K562 (cell line): ENCODE results near the gene RHO. TPM values are rescaled to one million over a fixed set of nuclear protein-coding genes. Genes with fewer than 3 reads are reported as not detected.

Experiments
- ATAC-seq: fragments of 200-7000 bp; cut with Tn5 transposase; 3 replicates; pipeline ENCODE4 v1.9.1; 2020; ENCODE audit warnings: moderate library complexity
- BruUV-seq: library from RNA; stranded (reverse); fragments of 400-500 nt; replicated peaks from 2 replicates; lab custom pipeline; 2021; lab: Mats Ljungman, UMichigan
- CTCF ChIA-PET: fragments of 300-600 bp; formaldehyde crosslinking; extraction: SDS; loops from one replicate; lab custom pipeline; 2021; ENCODE audit warnings: low intra/inter-chr PET ratio; lab: Yijun Ruan, JAX
- POLR2A ChIA-PET: fragments of 300-600, 350-650 bp; sonication (Branson Sonifier 250); formaldehyde crosslinking; extraction: SDS; loops from one replicate; lab custom pipeline; 2021; ENCODE audit warnings: antibody characterized with exemption, inconsistent platforms; lab: Yijun Ruan, JAX
- DNase-seq, 4 experiments: peaks; one replicate each; pipeline versions ENCODE4 v3.0.0 to v3.0.0-alpha.2; 2011 to 2018; ENCODE audit warnings: low spot score in 3 of 4, mixed read lengths in 3 of 4; ENCODE audit errors: extremely low read depth in 1 of 4
- FAIRE-seq: peaks from 2 replicates; lab custom pipeline; 2011; peaks lifted over from hg19 to GRCh38; lab: Jason Lieb, UNC
- H2AFZ ChIP-seq: 2 replicates; pipeline ENCODE4 v1.6.0; 2011; ENCODE audit warnings: low read depth, low read length, control low read depth, inconsistent platforms
- H3K27ac ChIP-seq: fragments of 200-600 bp; 3 replicates; pipeline ENCODE4 v1.8.0; 2011; ENCODE audit warnings: low read depth, mild to moderate bottlenecking, control low read depth, inconsistent platforms, low read length, moderate library complexity, mixed read lengths; ENCODE audit errors: extremely low read depth
- H3K27me3 ChIP-seq, 2 experiments: fragments of 300-600 bp in 1 of 2; 2 replicates in 1 of 2; 3 replicates in 1 of 2; pipeline versions ENCODE4 v1.6.0 to v1.8.0; 2011; ENCODE audit warnings: inconsistent platforms in 2 of 2, low read length in 2 of 2, mild to moderate bottlenecking in 1 of 2, mixed read lengths in 1 of 2, moderate library complexity in 1 of 2; ENCODE audit not compliant: control insufficient read depth in 2 of 2, insufficient read depth in 2 of 2
- H3K36me3 ChIP-seq: fragments of 300-600 bp; 3 replicates; pipeline ENCODE4 v1.8.0; 2011; ENCODE audit warnings: mild to moderate bottlenecking, low read length, inconsistent platforms; ENCODE audit not compliant: control insufficient read depth, insufficient read depth
- H3K4me1 ChIP-seq, 2 experiments: fragments of 200-600 bp in 1 of 2; replicated peaks in 1 of 2; 2 replicates in 1 of 2; 3 replicates in 1 of 2; pipeline versions ENCODE4 v1.5.1 to v1.8.0; 2011; ENCODE audit warnings: inconsistent platforms in 2 of 2, low read length in 2 of 2, mild to moderate bottlenecking in 1 of 2, mixed read lengths in 1 of 2, moderate library complexity in 1 of 2; ENCODE audit not compliant: control insufficient read depth in 2 of 2, insufficient read depth in 2 of 2
- H3K4me2 ChIP-seq: 2 replicates; pipeline ENCODE4 v1.6.1; 2011; ENCODE audit warnings: low read length, control low read depth, inconsistent platforms, mixed read lengths; ENCODE audit not compliant: insufficient read depth
- H3K4me3 ChIP-seq: fragments of 200-600 bp; sonication (generic), shearing (Covaris generic); 2 replicates; pipeline ENCODE4 v1.5.1; 2016; ENCODE audit warnings: control low read depth, inconsistent platforms
- H3K79me2 ChIP-seq: fragments of 200-600 bp; 3 replicates; pipeline ENCODE4 v1.8.0; 2011; ENCODE audit warnings: low read length, inconsistent platforms; ENCODE audit not compliant: control insufficient read depth, insufficient read depth
- H3K9ac ChIP-seq, 2 experiments: 2 replicates each; pipeline versions ENCODE4 v1.6.0 to v1.6.1; 2011; ENCODE audit warnings: low read depth in 2 of 2, low read length in 2 of 2, control low read depth in 1 of 2, inconsistent platforms in 1 of 2, mild to moderate bottlenecking in 1 of 2, mixed read lengths in 1 of 2; ENCODE audit not compliant: insufficient read depth in 1 of 2
- H3K9me1 ChIP-seq: one replicate; pipeline ENCODE4 v1.6.0; 2011; ENCODE audit warnings: inconsistent platforms, mild to moderate bottlenecking, low read length, moderate library complexity; ENCODE audit not compliant: control insufficient read depth, insufficient read depth
- H3K9me3 ChIP-seq: replicated peaks from 2 replicates; pipeline ENCODE4 v1.5.1; 2011; ENCODE audit warnings: low read depth, low read length, inconsistent platforms; ENCODE audit not compliant: control insufficient read depth, insufficient read depth
- H4K20me1 ChIP-seq: replicated peaks from 2 replicates; pipeline ENCODE4 v1.6.1; 2011; ENCODE audit warnings: low read length, inconsistent platforms, mixed read lengths; ENCODE audit not compliant: control insufficient read depth, insufficient read depth
- NFE2 ChIP-seq: IDR thresholded peaks from 2 replicates; pipeline ENCODE4 v1.6.1; 2014; ENCODE audit warnings: antibody characterized with exemption, low read depth
- SAP30 ChIP-seq: fragments of 200-600 bp; sonication (generic); IDR thresholded peaks from 2 replicates; pipeline ENCODE4 v1.6.1; 2012; ENCODE audit warnings: borderline replicate concordance, low read depth, mild to moderate bottlenecking, moderate library complexity, low read length, control low read depth, inconsistent platforms; ENCODE audit not compliant: insufficient read depth, poor library complexity, severe bottlenecking
- SIN3A ChIP-seq, 2 experiments: fragments of 150-350 bp in 1 of 2; IDR thresholded peaks; 2 replicates each; pipeline ENCODE4 v1.6.1; 2011 to 2016; ENCODE audit warnings: borderline replicate concordance in 2 of 2, low read depth in 2 of 2, low read length in 2 of 2, mild to moderate bottlenecking in 2 of 2, moderate library complexity in 2 of 2; ENCODE audit not compliant: control insufficient read depth in 1 of 2
- SMARCE1 ChIP-seq: fragments of 450-650 bp; IDR thresholded peaks from 2 replicates; pipeline ENCODE4 v1.7.1; 2016; ENCODE audit warnings: mild to moderate bottlenecking
- ZC3H4 ChIP-seq: sonication (generic); formaldehyde crosslinking; IDR thresholded peaks from 2 replicates; pipeline ENCODE4 v1.9.0; 2021; ENCODE audit warnings: missing genetic modification reagents, borderline replicate concordance
- ZNF764 ChIP-seq: fragments of 250-450 bp; sonication (Bioruptor Pico); IDR thresholded peaks from 2 replicates; pipeline ENCODE4 v1.4.0; 2020; ENCODE audit warnings: low read depth, mild to moderate bottlenecking, moderate library complexity
- ZSCAN29 ChIP-seq: fragments of 450-650 bp; IDR thresholded peaks from 2 replicates; pipeline ENCODE4 v1.6.1; 2017
- WGBS: fragments of 100-300 bp; shearing (Covaris generic); methylation state at CpG from one replicate; pipeline ENCODE4 v1.1.6; 2016; ENCODE audit warnings: low coverage, mixed read lengths; ENCODE audit not compliant: insufficient coverage; ENCODE audit errors: missing lambda C conversion rate; 5-methylcytosine and 5-hydroxymethylcytosine counted together
- in situ Hi-C: fragments of 300-500 bp; cut with MboI; formaldehyde crosslinking; loops from 4 replicates; pipeline ENCODE4 v1.15.0; 2018; ENCODE audit warnings: inconsistent platforms, mixed read lengths
- intact Hi-C: fragments of 100-400 bp; cut with micrococcal nuclease; formaldehyde crosslinking; loops from 2 replicates; pipeline ENCODE4 v1.14.2; 2022
- polyA plus RNA-seq, 8 experiments: library from polyadenylated mRNA; depleted of rRNA in 4 of 8; stranded (reverse) in 5 of 8; unstranded in 3 of 8; fragments of >200 nt; fragmentation: Nextera tagmentation in 2 of 8; fragmentation: Illumina TruSeq in 1 of 8; extraction: Ambion mirVana in 2 of 8; extraction: Trizol in 1 of 8; gene quantifications; 2 replicates each; pipeline versions ENCODE4 v1.2.1 to v1.2.3, GENCODE V29; 2011 to 2014; ENCODE audit warnings: inconsistent platforms in 1 of 8, missing spikeins in 1 of 8
- total RNA-seq, 7 experiments: library from RNA; depleted of rRNA in 6 of 7; stranded (reverse); fragments of >200 nt in 6 of 7; fragmentation: Illumina TruSeq in 2 of 7; extraction: Trizol in 2 of 7; gene quantifications; 2 replicates each; pipeline versions ENCODE4 v1.2.1 to v1.2.3, GENCODE V29; 2011 to 2021; ENCODE audit warnings: low replicate concordance in 1 of 7
- TF ChIP-seq, protein P1 (sequence below): sonication (generic); formaldehyde crosslinking; IDR thresholded peaks from 2 replicates; pipeline ENCODE4 v1.8.1; 2023; ENCODE audit warnings: mild to moderate bottlenecking, missing genetic modification reagents, moderate library complexity
- TF ChIP-seq, protein P2 (sequence below): sonication (generic); formaldehyde crosslinking; IDR thresholded peaks from 2 replicates; pipeline ENCODE4 v1.8.1; 2022; ENCODE audit warnings: missing genetic modification reagents
- TF ChIP-seq, protein P3 (sequence below): fragments of 150-350 bp; conservative IDR thresholded peaks from 2 replicates; pipeline ENCODE4 v1.6.1; 2014; ENCODE audit warnings: low read length
- TF ChIP-seq, protein P4 (sequence below): sonication (generic); formaldehyde crosslinking; IDR thresholded peaks from 2 replicates; pipeline ENCODE4 v1.8.0; 2022; ENCODE audit warnings: missing genetic modification reagents, mild to moderate bottlenecking, moderate library complexity, borderline replicate concordance

RHO gene
- total and polyA plus RNA-seq, 9 of the 15 experiments (the other 6 are each of a cell fraction or from before 2014, with no cell fraction given) = not detected

DNA sequence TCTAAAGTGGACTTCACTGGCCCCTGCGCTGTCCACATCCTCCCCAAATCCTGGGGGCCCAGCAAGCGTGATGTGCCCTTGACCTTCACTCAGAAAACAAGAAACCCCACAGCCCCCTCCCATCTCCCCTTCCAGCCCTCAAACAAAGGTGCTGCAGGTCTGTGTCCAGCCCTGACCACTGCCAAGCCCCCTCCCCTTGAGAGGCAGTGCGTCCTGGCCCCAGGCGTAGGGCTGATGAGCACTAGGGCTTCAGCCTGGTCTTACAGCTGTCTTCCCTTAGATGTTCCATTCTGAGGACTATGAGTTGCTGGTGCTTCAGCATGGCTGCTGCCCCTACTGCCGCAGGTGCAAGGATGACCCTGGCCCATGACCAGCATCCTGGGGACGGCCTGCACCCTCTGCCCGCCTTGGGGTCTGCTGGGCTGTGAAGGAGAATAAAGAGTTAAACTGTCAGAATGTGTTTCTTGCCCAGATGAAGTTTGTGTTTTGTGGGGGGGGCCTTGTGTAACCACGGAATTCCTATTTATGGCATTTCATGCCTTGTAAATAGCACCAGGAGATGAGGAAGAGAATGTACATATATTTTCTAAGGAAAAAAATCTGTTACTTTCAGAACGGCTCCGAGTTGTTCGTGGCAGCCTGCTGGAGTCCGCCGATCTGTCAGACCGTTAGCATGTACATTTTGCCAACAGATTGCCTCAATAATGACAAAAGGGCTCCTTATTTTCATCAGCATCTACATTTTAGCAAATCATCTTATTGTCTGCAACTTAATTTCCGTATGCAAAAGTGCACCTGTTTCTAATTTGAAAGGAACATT lies 8.3 kb upstream of the RHO start (continued):
- no peak for TF ChIP-seq ZC3H4 (CRISPR knock-in tag)
- TF ChIP-seq, protein P1, sequence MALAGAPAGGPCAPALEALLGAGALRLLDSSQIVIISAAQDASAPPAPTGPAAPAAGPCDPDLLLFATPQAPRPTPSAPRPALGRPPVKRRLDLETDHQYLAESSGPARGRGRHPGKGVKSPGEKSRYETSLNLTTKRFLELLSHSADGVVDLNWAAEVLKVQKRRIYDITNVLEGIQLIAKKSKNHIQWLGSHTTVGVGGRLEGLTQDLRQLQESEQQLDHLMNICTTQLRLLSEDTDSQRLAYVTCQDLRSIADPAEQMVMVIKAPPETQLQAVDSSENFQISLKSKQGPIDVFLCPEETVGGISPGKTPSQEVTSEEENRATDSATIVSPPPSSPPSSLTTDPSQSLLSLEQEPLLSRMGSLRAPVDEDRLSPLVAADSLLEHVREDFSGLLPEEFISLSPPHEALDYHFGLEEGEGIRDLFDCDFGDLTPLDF = no peak
- TF ChIP-seq, protein P2, sequence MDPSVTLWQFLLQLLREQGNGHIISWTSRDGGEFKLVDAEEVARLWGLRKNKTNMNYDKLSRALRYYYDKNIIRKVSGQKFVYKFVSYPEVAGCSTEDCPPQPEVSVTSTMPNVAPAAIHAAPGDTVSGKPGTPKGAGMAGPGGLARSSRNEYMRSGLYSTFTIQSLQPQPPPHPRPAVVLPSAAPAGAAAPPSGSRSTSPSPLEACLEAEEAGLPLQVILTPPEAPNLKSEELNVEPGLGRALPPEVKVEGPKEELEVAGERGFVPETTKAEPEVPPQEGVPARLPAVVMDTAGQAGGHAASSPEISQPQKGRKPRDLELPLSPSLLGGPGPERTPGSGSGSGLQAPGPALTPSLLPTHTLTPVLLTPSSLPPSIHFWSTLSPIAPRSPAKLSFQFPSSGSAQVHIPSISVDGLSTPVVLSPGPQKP (CRISPR knock-in tag) = no peak

DNA sequence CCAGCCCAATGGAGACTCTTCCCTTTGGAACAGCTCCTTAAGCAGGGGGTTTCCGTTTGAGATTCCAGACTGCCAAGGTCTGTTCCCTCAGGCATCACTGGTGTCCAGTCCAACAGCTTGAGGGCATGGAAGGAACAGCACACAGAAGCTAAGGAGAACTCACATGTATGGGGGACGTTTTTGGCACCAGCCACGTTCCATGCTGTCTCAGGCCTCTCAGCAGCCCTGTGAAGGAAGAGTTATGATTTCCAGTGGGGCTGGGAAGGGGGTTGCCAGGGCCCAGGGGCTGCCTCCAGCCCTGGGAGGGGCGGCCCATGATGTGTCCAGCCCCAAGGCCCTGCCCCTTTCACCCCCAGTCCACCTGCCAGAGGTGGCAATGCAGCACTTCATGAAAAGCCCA lies 7.5 kb upstream of the RHO start:
- no peak for DNase-seq
- POLR2A ChIA-PET = no interaction called here
- CTCF ChIA-PET = no interaction called here
- H3K9me3 ChIP-seq = no peaks in the 10 kb centered on the region
- H3K4me3 ChIP-seq = no peak overlapping the region
- H3K27ac ChIP-seq = no peak overlapping the region
- H3K4me1 ChIP-seq = no peaks in the 10 kb centered on the region
- no peaks in the 10 kb centered on the region for H3K36me3 ChIP-seq
- BruUV-seq = no TSS peak
- no peak for ATAC-seq
- whole genome bisulfite sequencing = 3% methylated on average over 4 of the region's 4 CpGs
- H4K20me1 ChIP-seq = no peaks in the 10 kb centered on the region
- no peaks in the 10 kb centered on the region for H3K9me1 ChIP-seq
- no peak overlapping the region for H3K4me2 ChIP-seq
- no peak overlapping the region for H2AFZ ChIP-seq
- no peaks in the 10 kb centered on the region for H3K79me2 ChIP-seq
- peaks cover 0 to 23% of the 10 kb centered on the region in 2 experiments; a peak in 2 of 5 replicates for H3K27me3 ChIP-seq
- in situ Hi-C loops = no loop called here
- no peak for FAIRE-seq
- H3K9ac ChIP-seq = no peak overlapping the region
- intact Hi-C loops = no loop called here
- TF ChIP-seq, protein P3, sequence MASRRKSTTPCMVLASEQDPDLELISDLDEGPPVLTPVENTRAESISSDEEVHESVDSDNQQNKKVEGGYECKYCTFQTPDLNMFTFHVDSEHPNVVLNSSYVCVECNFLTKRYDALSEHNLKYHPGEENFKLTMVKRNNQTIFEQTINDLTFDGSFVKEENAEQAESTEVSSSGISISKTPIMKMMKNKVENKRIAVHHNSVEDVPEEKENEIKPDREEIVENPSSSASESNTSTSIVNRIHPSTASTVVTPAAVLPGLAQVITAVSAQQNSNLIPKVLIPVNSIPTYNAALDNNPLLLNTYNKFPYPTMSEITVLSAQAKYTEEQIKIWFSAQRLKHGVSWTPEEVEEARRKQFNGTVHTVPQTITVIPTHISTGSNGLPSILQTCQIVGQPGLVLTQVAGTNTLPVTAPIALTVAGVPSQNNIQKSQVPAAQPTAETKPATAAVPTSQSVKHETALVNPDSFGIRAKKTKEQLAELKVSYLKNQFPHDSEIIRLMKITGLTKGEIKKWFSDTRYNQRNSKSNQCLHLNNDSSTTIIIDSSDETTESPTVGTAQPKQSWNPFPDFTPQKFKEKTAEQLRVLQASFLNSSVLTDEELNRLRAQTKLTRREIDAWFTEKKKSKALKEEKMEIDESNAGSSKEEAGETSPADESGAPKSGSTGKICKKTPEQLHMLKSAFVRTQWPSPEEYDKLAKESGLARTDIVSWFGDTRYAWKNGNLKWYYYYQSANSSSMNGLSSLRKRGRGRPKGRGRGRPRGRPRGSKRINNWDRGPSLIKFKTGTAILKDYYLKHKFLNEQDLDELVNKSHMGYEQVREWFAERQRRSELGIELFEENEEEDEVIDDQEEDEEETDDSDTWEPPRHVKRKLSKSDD = no peak
- no peak for TF ChIP-seq ZNF764 (CRISPR knock-in tag)
- no peak for TF ChIP-seq SMARCE1
- no peak for TF ChIP-seq SAP30
- no peak for TF ChIP-seq ZSCAN29
- TF ChIP-seq, protein P4, sequence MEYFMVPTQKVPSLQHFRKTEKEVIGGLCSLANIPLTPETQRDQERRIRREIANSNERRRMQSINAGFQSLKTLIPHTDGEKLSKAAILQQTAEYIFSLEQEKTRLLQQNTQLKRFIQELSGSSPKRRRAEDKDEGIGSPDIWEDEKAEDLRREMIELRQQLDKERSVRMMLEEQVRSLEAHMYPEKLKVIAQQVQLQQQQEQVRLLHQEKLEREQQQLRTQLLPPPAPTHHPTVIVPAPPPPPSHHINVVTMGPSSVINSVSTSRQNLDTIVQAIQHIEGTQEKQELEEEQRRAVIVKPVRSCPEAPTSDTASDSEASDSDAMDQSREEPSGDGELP (CRISPR knock-in tag) = no peak
- TF ChIP-seq NFE2 = no peak
- no peak for TF ChIP-seq SIN3A (IDR thresholded peaks at IDR 0.05; ENCODE audit: borderline replicate concordance in 2 of 2, control insufficient read depth in 1 of 2, low read depth in 2 of 2, low read length in 2 of 2)
